CD14-positive monocyte (primary cell): ENCODE results near the gene MEP1B. TPM values are rescaled to one million over a fixed set of nuclear protein-coding genes. Genes with fewer than 3 reads are reported as not detected.

Experiments
- DNase-seq, 3 donors: peaks; one replicate each; pipeline ENCODE4 v3.0.0-alpha.2; 2011 to 2022
- H2AFZ ChIP-seq: 2 replicates; pipeline ENCODE4 v1.6.0; 2012; ENCODE audit warnings: mild to moderate bottlenecking, low read depth, low read length, inconsistent platforms; ENCODE audit not compliant: insufficient read depth, poor library complexity, severe bottlenecking
- H3K27ac ChIP-seq, 2 donors: 1 replicate in 1 of 2; 2 replicates in 1 of 2; pipeline ENCODE4 v1.5.1; 2012 to 2013; ENCODE audit warnings: low read length in 2 of 2, control low read depth in 1 of 2, inconsistent platforms in 1 of 2, low read depth in 1 of 2, mild to moderate bottlenecking in 1 of 2
- H3K27me3 ChIP-seq, 2 donors: one replicate each; pipeline versions ENCODE4 v1.6.0 to v1.6.1; 2011 to 2013; ENCODE audit warnings: low read length in 2 of 2; ENCODE audit not compliant: control insufficient read depth in 2 of 2, insufficient read depth in 2 of 2
- H3K36me3 ChIP-seq, 2 donors: replicated peaks in 1 of 2; 1 replicate in 1 of 2; 2 replicates in 1 of 2; pipeline versions ENCODE4 v1.5.1 to v1.6.1; 2012 to 2013; ENCODE audit warnings: low read length in 2 of 2, control low read depth in 1 of 2, inconsistent platforms in 1 of 2, mild to moderate bottlenecking in 1 of 2; ENCODE audit not compliant: insufficient read depth in 2 of 2, control insufficient read depth in 1 of 2
- H3K4me1 ChIP-seq, 2 donors: 1 replicate in 1 of 2; 2 replicates in 1 of 2; pipeline versions ENCODE4 v1.5.1 to v1.6.1; 2012 to 2013; ENCODE audit warnings: low read length in 2 of 2, control low read depth in 1 of 2, inconsistent platforms in 1 of 2, mild to moderate bottlenecking in 1 of 2, moderate library complexity in 1 of 2; ENCODE audit not compliant: insufficient read depth in 2 of 2, control insufficient read depth in 1 of 2
- H3K4me2 ChIP-seq: replicated peaks from 2 replicates; pipeline ENCODE3; 2012; ENCODE audit warnings: low read length, moderate library complexity, mild to moderate bottlenecking; ENCODE audit not compliant: poor library complexity, severe bottlenecking; ENCODE audit errors: extremely low read depth
- H3K4me3 ChIP-seq, 3 experiments: fragments of 200-600 bp in 1 of 3; sonication (generic) in 1 of 3; replicated peaks in 1 of 3; 1 replicate in 2 of 3; 2 replicates in 1 of 3; pipeline ENCODE4 v1.5.1; 2011 to 2013; ENCODE audit warnings: low read length in 3 of 3, mild to moderate bottlenecking in 3 of 3, control low read depth in 2 of 3, low read depth in 2 of 3, inconsistent platforms in 1 of 3, moderate library complexity in 1 of 3
- H3K79me2 ChIP-seq: 2 replicates; pipeline ENCODE4 v1.6.0; 2012; ENCODE audit warnings: mild to moderate bottlenecking, control low read depth, inconsistent platforms, low read length, moderate library complexity; ENCODE audit not compliant: insufficient read depth
- H3K9ac ChIP-seq: 2 replicates; pipeline ENCODE4 v1.6.0; 2017; ENCODE audit warnings: low read length, mild to moderate bottlenecking; ENCODE audit not compliant: insufficient read depth, poor library complexity, severe bottlenecking
- H3K9me3 ChIP-seq, 2 donors: replicated peaks in 1 of 2; 1 replicate in 1 of 2; 2 replicates in 1 of 2; pipeline versions ENCODE4 v1.5.1 to v1.6.1; 2012 to 2013; ENCODE audit warnings: low read length in 2 of 2, control low read depth in 1 of 2; ENCODE audit not compliant: control insufficient read depth in 1 of 2, insufficient read depth in 1 of 2
- H4K20me1 ChIP-seq: 2 replicates; pipeline ENCODE4 v1.6.0; 2012; ENCODE audit warnings: mild to moderate bottlenecking, low read length, control low read depth, moderate library complexity; ENCODE audit not compliant: insufficient read depth
- H3K27ac Mint-ChIP-seq, 7 donors: one replicate each; pipeline ENCODE4 v1.8.0; 2020; ENCODE audit warnings: mild to moderate bottlenecking in 7 of 7, mixed read lengths in 7 of 7, moderate library complexity in 6 of 7, inconsistent platforms in 2 of 7
- H3K27me3 Mint-ChIP-seq, 3 donors: one replicate each; pipeline ENCODE4 v1.8.0; 2021 to 2022; ENCODE audit warnings: low read depth in 3 of 3, mild to moderate bottlenecking in 3 of 3, mixed read lengths in 3 of 3, moderate library complexity in 3 of 3, inconsistent platforms in 1 of 3
- H3K36me3 Mint-ChIP-seq, 2 donors: one replicate each; pipeline ENCODE4 v1.8.0; 2020; ENCODE audit warnings: mixed read lengths in 2 of 2, inconsistent platforms in 1 of 2, mild to moderate bottlenecking in 1 of 2
- H3K4me1 Mint-ChIP-seq: one replicate; pipeline ENCODE4 v1.8.0; 2020; ENCODE audit warnings: mild to moderate bottlenecking, mixed read lengths
- H3K4me3 Mint-ChIP-seq, 2 donors: one replicate each; pipeline ENCODE4 v1.8.0; 2020; ENCODE audit warnings: mild to moderate bottlenecking in 2 of 2, mixed read lengths in 2 of 2, moderate library complexity in 1 of 2
- H3K9me3 Mint-ChIP-seq, 7 donors: one replicate each; pipeline ENCODE4 v1.8.0; 2020 to 2022; ENCODE audit warnings: mixed read lengths in 7 of 7, mild to moderate bottlenecking in 6 of 7, moderate library complexity in 6 of 7, inconsistent platforms in 2 of 7
- CTCF ChIP-seq: fragments of 200-600 bp; IDR thresholded peaks from one replicate; pipeline ENCODE4 v1.8.0; 2022; ENCODE audit warnings: antibody characterized with exemption, mild to moderate bottlenecking
- WGBS: methylation state at CpG from one replicate; pipeline ENCODE4 v1.1.5; 2013; ENCODE audit warnings: missing lambda C conversion rate; ENCODE audit not compliant: insufficient coverage; 5-methylcytosine and 5-hydroxymethylcytosine counted together
- intact Hi-C, 2 donors: fragments of 100-400 bp; cut with micrococcal nuclease; formaldehyde crosslinking; loops; one replicate each; pipeline versions ENCODE4 v1.15.0 to v1.15.1; 2023
- polyA plus RNA-seq, 3 donors: library from polyadenylated mRNA; depleted of rRNA in 1 of 3; unstranded in 2 of 3; stranded (reverse) in 1 of 3; fragments of 300-500 nt in 2 of 3; fragments of >200 nt in 1 of 3; fragmentation: Illumina TruSeq in 2 of 3; gene quantifications; 1 replicate in 2 of 3; 2 replicates in 1 of 3; pipeline ENCODE4 v1.2.3, GENCODE V29; 2012 to 2021

MEP1B gene
- polyA plus RNA-seq, 3 donors: not detected

- no peaks in the 10 kb centered on the region for H4K20me1 ChIP-seq
- peaks cover 0 to 3% of the 10 kb centered on the region in 2 donors for H3K27me3 ChIP-seq
- Mint-ChIP-seq H3K27ac (peak overlapping the region in 1 of 7 donors; percentile 64), H3K4me1 (peaks cover 25% of the 10 kb centered on the region), H3K9me3 (no peaks in the 10 kb centered on the region), H3K27me3 (peaks cover 10 to 11% (median 10%) of the 10 kb centered on the region in 3 donors), H3K4me3 (no peak overlapping the region), H3K36me3 (no peaks in the 10 kb centered on the region)
- no peak for TF ChIP-seq CTCF
- H3K36me3 ChIP-seq: no peaks in the 10 kb centered on the region
- H3K27ac ChIP-seq: no peak overlapping the region
- intact Hi-C loops: loop anchor here (2.0 to 5.0 kb wide), 2 partner anchors 390 to 392 kb away; no protein-coding TSS in a partner anchor
- H3K9me3 ChIP-seq: no peaks in the 10 kb centered on the region
- no peaks in the 10 kb centered on the region for H3K79me2 ChIP-seq
- DNase-seq: no peak
- H2AFZ ChIP-seq: no peak overlapping the region
- 77% methylated on average over 1 of the region's 2 CpGs for WGBS
- H3K4me2 ChIP-seq: no peak overlapping the region
- peaks cover 20 to 23% of the 10 kb centered on the region in 2 donors for H3K4me1 ChIP-seq
- H3K4me3 ChIP-seq: no peak overlapping the region
- no peak overlapping the region for H3K9ac ChIP-seq
These were observed 29.3 kb upstream of the MEP1B start for GRCh38 chr18:32160547-32160946.

GRCh38 chr18:32167980-32168730 lies 21.7 kb upstream of the MEP1B start:
- H3K27me3 ChIP-seq: no peaks in the 10 kb centered on the region
- H3K9me3 ChIP-seq: no peaks in the 10 kb centered on the region
- H2AFZ ChIP-seq: no peak overlapping the region
- H3K27ac Mint-ChIP-seq: no peak overlapping the region
- no peaks in the 10 kb centered on the region for H3K36me3 Mint-ChIP-seq
- H3K9ac ChIP-seq: no peak overlapping the region
- H3K27me3 Mint-ChIP-seq: peaks cover 0 to 2% (median 2%) of the 10 kb centered on the region in 3 donors
- no peak overlapping the region for H3K4me3 Mint-ChIP-seq
- no peak overlapping the region for H3K4me2 ChIP-seq
- DNase-seq: no peak
- no peaks in the 10 kb centered on the region for H4K20me1 ChIP-seq
- H3K4me3 ChIP-seq: no peak overlapping the region
- H3K36me3 ChIP-seq: no peaks in the 10 kb centered on the region
- no peaks in the 10 kb centered on the region for H3K4me1 Mint-ChIP-seq
- WGBS: 100% methylated on average over 1 of the region's 3 CpGs
- peaks cover 0 to 5% (median 3%) of the 10 kb centered on the region in 7 donors for H3K9me3 Mint-ChIP-seq
- TF ChIP-seq CTCF: no peak
- no peaks in the 10 kb centered on the region for H3K79me2 ChIP-seq
- no peaks in the 10 kb centered on the region for H3K4me1 ChIP-seq
- no peak overlapping the region for H3K27ac ChIP-seq
- intact Hi-C loops: no loop called here
